GM19438 (cell line): ENCODE data around the gene FOXK1.
A peak's percentile ranks its signal among the peaks of the same experiment; 100 is the strongest.

Source experiments
- ATAC-seq: cut with Tn5 transposase; IDR thresholded peaks from one replicate; pipeline ENCODE4 v1.9.1; 2021; ENCODE audit warnings: low read depth; ENCODE audit not compliant: unreplicated experiment

Gene FOXK1

GRCh38 chr7:4694305-4694704 is 12.2 kb downstream of the FOXK1 start:
- no peak for ATAC-seq

- no peak for ATAC-seq
Measured at GRCh38 chr7:4698707-4699275, 16.7 kb downstream of the FOXK1 start.

- no peak for ATAC-seq
Measured at GRCh38 chr7:4699841-4700240, 17.7 kb downstream of the FOXK1 start.

GRCh38 chr7:4700577-4701235 is 18.6 kb downstream of the FOXK1 start:
- no peak for ATAC-seq

GRCh38 chr7:4702961-4703512 is 20.9 kb downstream of the FOXK1 start:
- ATAC-seq: no peak

GRCh38 chr7:4703532-4703931 is 21.4 kb downstream of the FOXK1 start:
- ATAC-seq: no peak

- ATAC-seq: no peak
Measured at GRCh38 chr7:4706384-4707216, 24.5 kb downstream of the FOXK1 start.

GRCh38 chr7:4707217-4707741 is 25.2 kb downstream of the FOXK1 start:
- ATAC-seq: no peak

- no peak for ATAC-seq
Measured at GRCh38 chr7:4707980-4708411, 25.9 kb downstream of the FOXK1 start.

GRCh38 chr7:4709187-4709586 is 27.1 kb downstream of the FOXK1 start:
- ATAC-seq: no peak

- no peak for ATAC-seq
Measured at GRCh38 chr7:4711093-4711492, 29.0 kb downstream of the FOXK1 start.

GRCh38 chr7:4711634-4712033 is 29.5 kb downstream of the FOXK1 start:
- ATAC-seq: no peak

- peak; percentile 56 for ATAC-seq
Measured at GRCh38 chr7:4712281-4713182, 30.4 kb downstream of the FOXK1 start.

GRCh38 chr7:4713183-4713784 is 31.2 kb downstream of the FOXK1 start:
- peak; percentile 69 for ATAC-seq

GRCh38 chr7:4714161-4714700 is 32.1 kb downstream of the FOXK1 start:
- ATAC-seq: no peak

GRCh38 chr7:4714767-4715409 is 32.8 kb downstream of the FOXK1 start:
- no peak for ATAC-seq

GRCh38 chr7:4715410-4715776 is 33.3 kb downstream of the FOXK1 start:
- ATAC-seq: no peak

GRCh38 chr7:4716946-4717795 is 35.1 kb downstream of the FOXK1 start:
- no peak for ATAC-seq
